ENCODE data around the gene RDX. TPM values are rescaled to one million over a fixed set of nuclear protein-coding genes. Genes with fewer than 3 reads are reported as not detected.

RDX gene
- total and polyA plus RNA-seq, 2 donors (not counting 1 experiment from before 2014, with no cell fraction given) = 52.7 to 93.1 TPM

- no peaks in the 10 kb centered on the region for H3K9me3 ChIP-seq (ENCODE audit: control insufficient read depth, insufficient read depth, low read depth, low read length)
- no peaks in the 10 kb centered on the region for H3K79me2 ChIP-seq (ENCODE audit: control insufficient read depth, insufficient read depth, low read length)
- no peak overlapping the region for H3K9ac ChIP-seq (ENCODE audit: insufficient read depth, low read length)
- no peak overlapping the region for H2AFZ ChIP-seq (ENCODE audit: low read length)
- no peaks in the 10 kb centered on the region for H3K27me3 ChIP-seq (ENCODE audit: control insufficient read depth, insufficient read depth, low read length)
- no peak for DNase-seq (ENCODE audit: low read depth in 2 of 2)
- TF ChIP-seq EZH2 (IDR thresholded peaks at IDR 0.05; ENCODE audit: low read length, missing control alignments) (no peak), CTCF (conservative IDR thresholded peaks at IDR 0.05 in 1 of 2, IDR thresholded peaks at IDR 0.05 in 1 of 2; ENCODE audit: low read depth in 1 of 2, low read length in 2 of 2) (no peak)
- H4K20me1 ChIP-seq (ENCODE audit: control insufficient read depth, extremely low read depth, insufficient read depth, low read length) = no peaks in the 10 kb centered on the region
- no peak overlapping the region for H3K4me3 ChIP-seq (replicated peaks in 1 of 4; ENCODE audit: control extremely low read depth in 1 of 4, insufficient read depth in 1 of 4, low read depth in 3 of 4, low read length in 4 of 4)
- H3K4me1 ChIP-seq (ENCODE audit: control insufficient read depth, extremely low read depth, insufficient read depth, low read length) = no peaks in the 10 kb centered on the region
- peaks cover 11% of the 10 kb centered on the region for H3K36me3 ChIP-seq (ENCODE audit: control insufficient read depth, insufficient read depth, low read length)
- H3K27ac ChIP-seq (ENCODE audit: insufficient read depth, low read length) = no peak overlapping the region
- H3K4me2 ChIP-seq (ENCODE audit: extremely low read depth, insufficient read depth, low read length) = no peak overlapping the region
These were observed 128.2 kb downstream of the RDX start for GRCh38 chr11:110168033-110168803.

GRCh38 chr11:110165039-110165925 lies 131.1 kb downstream of the RDX start:
- Histone ChIP-seq H3K4me3 (replicated peaks in 1 of 4; ENCODE audit: control extremely low read depth in 1 of 4, insufficient read depth in 1 of 4, low read depth in 3 of 4, low read length in 4 of 4) (no peak overlapping the region), H3K4me2 (ENCODE audit: extremely low read depth, insufficient read depth, low read length) (no peak overlapping the region), H4K20me1 (ENCODE audit: control insufficient read depth, extremely low read depth, insufficient read depth, low read length) (no peaks in the 10 kb centered on the region), H3K27ac (ENCODE audit: insufficient read depth, low read length) (no peak overlapping the region), H3K79me2 (ENCODE audit: control insufficient read depth, insufficient read depth, low read length) (no peaks in the 10 kb centered on the region), H3K9me3 (ENCODE audit: control insufficient read depth, insufficient read depth, low read depth, low read length) (no peaks in the 10 kb centered on the region), H2AFZ (ENCODE audit: low read length) (no peak overlapping the region), H3K9ac (ENCODE audit: insufficient read depth, low read length) (no peak overlapping the region), H3K27me3 (ENCODE audit: control insufficient read depth, insufficient read depth, low read length) (no peaks in the 10 kb centered on the region), H3K4me1 (ENCODE audit: control insufficient read depth, extremely low read depth, insufficient read depth, low read length) (no peaks in the 10 kb centered on the region), H3K36me3 (ENCODE audit: control insufficient read depth, insufficient read depth, low read length) (peaks cover 11% of the 10 kb centered on the region)
- no peak for DNase-seq (ENCODE audit: low read depth in 2 of 2)
- no peak for TF ChIP-seq EZH2 (IDR thresholded peaks at IDR 0.05; ENCODE audit: low read length, missing control alignments)
- TF ChIP-seq CTCF (conservative IDR thresholded peaks at IDR 0.05 in 1 of 2, IDR thresholded peaks at IDR 0.05 in 1 of 2; ENCODE audit: low read depth in 1 of 2, low read length in 2 of 2) = no peak

GRCh38 chr11:110162216-110162615 lies 134.2 kb downstream of the RDX start:
- TF ChIP-seq CTCF (conservative IDR thresholded peaks at IDR 0.05 in 1 of 2, IDR thresholded peaks at IDR 0.05 in 1 of 2; ENCODE audit: low read depth in 1 of 2, low read length in 2 of 2) = no peak
- no peak for TF ChIP-seq EZH2 (IDR thresholded peaks at IDR 0.05; ENCODE audit: low read length, missing control alignments)
- Histone ChIP-seq H3K9ac (ENCODE audit: insufficient read depth, low read length) (no peak overlapping the region), H3K4me2 (ENCODE audit: extremely low read depth, insufficient read depth, low read length) (no peak overlapping the region), H3K27ac (ENCODE audit: insufficient read depth, low read length) (no peak overlapping the region), H3K4me3 (replicated peaks in 1 of 4; ENCODE audit: control extremely low read depth in 1 of 4, insufficient read depth in 1 of 4, low read depth in 3 of 4, low read length in 4 of 4) (no peak overlapping the region), H3K9me3 (ENCODE audit: control insufficient read depth, insufficient read depth, low read depth, low read length) (no peaks in the 10 kb centered on the region), H3K36me3 (ENCODE audit: control insufficient read depth, insufficient read depth, low read length) (peaks cover 11% of the 10 kb centered on the region), H3K4me1 (ENCODE audit: control insufficient read depth, extremely low read depth, insufficient read depth, low read length) (no peaks in the 10 kb centered on the region), H4K20me1 (ENCODE audit: control insufficient read depth, extremely low read depth, insufficient read depth, low read length) (no peaks in the 10 kb centered on the region), H2AFZ (ENCODE audit: low read length) (no peak overlapping the region), H3K27me3 (ENCODE audit: control insufficient read depth, insufficient read depth, low read length) (no peaks in the 10 kb centered on the region), H3K79me2 (ENCODE audit: control insufficient read depth, insufficient read depth, low read length) (no peaks in the 10 kb centered on the region)
- DNase-seq (ENCODE audit: low read depth in 2 of 2) = no peak

All from fibroblast of lung (primary cell).